ENCODE data around the gene ZNF469.

DNA sequence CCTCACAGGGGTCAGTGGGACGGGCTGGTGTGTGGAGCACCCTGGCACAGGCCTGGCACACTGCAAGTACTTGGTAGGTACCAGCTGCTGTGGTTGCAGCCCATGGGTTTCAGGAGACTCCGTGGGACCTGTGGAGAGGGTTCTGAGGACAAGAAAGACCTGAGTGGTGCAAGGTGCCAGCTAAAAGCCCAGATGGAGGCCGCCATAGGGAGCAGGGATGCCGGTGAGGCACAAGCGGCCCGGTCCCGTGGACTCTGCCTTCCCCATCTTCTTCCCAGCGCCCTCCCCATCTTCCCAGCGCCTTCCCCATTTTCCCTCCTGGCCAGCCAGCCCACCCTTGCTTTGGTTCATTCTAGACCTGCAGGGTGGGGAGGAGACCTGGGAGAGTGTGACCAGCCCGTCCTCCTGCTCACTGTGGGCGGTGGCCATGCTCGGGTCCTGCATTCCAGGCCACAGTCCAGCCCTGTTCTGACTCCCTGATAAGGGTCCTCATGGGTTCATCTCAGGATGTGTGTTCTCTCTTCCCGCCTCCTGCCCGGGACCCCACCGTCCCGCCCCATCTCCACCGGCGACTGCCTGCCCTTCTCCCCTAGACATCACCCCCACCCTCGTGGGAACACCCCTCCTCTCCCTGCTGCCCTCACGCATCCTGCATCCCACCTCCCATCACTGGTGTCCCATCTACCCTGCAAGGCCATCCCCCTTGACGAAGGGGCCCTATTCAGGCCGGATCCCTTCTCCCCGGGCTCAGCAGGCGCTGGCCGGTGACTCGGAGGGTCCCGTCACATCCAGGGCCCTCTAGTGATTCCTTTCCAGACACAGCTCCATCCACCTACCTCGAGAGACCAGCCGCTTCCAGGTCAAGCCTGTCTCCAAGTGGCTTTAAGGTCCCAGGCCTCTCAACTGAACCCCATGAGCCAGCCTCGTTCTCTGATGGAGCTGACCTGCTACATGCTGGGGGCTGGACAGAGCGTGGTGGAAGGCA, 3.4 kb downstream of the ZNF469 start:
- TF ChIP-seq CREM (IDR thresholded peaks at IDR 0.05; ENCODE audit: low read depth): no peak
- TF ChIP-seq ZSCAN29 (IDR thresholded peaks at IDR 0.05): no peak

Measured in K562 (cell line).